SK-N-SH treated with all-trans-retinoic acid at 6 μM for 48 hours (cell line): ENCODE results near the gene FUT7.

Source experiments
- ATAC-seq: fragments of 200-7000 bp; cut with Tn5 transposase; 3 replicates; pipeline ENCODE4 v1.9.1; 2020; ENCODE audit warnings: mild to moderate bottlenecking, moderate library complexity
- BACH2 ChIP-seq: fragments of 250-450 bp; sonication (Bioruptor Pico); IDR thresholded peaks from 2 replicates; pipeline ENCODE4 v1.9.0; 2021; ENCODE audit warnings: mild to moderate bottlenecking, borderline replicate concordance
- CREB5 ChIP-seq: fragments of 250-450 bp; sonication (Bioruptor Pico); IDR thresholded peaks from 2 replicates; pipeline ENCODE4 v1.5.1; 2020; ENCODE audit warnings: low read depth, mild to moderate bottlenecking, moderate library complexity
- CSDC2 ChIP-seq: fragments of 250-450 bp; sonication (Bioruptor Pico); IDR thresholded peaks from 2 replicates; pipeline ENCODE4 v1.5.0; 2020; ENCODE audit warnings: mild to moderate bottlenecking, moderate library complexity
- CSRNP3 ChIP-seq: fragments of 250-450 bp; sonication (Bioruptor Pico); IDR thresholded peaks from 2 replicates; pipeline ENCODE4 v1.5.1; 2021; ENCODE audit warnings: mild to moderate bottlenecking, moderate library complexity
- ESRRG ChIP-seq: fragments of 250-450 bp; sonication (Bioruptor Pico); IDR thresholded peaks from 2 replicates; pipeline ENCODE4 v1.6.1; 2021; ENCODE audit warnings: mild to moderate bottlenecking
- GLIS3 ChIP-seq: fragments of 250-450 bp; sonication (Bioruptor Pico); IDR thresholded peaks from 2 replicates; pipeline ENCODE4 v1.5.0; 2020; ENCODE audit warnings: mild to moderate bottlenecking, moderate library complexity
- ISL1 ChIP-seq: fragments of 250-450 bp; sonication (Bioruptor Pico); IDR thresholded peaks from 2 replicates; pipeline ENCODE4 v2.1.2; 2022; ENCODE audit warnings: mild to moderate bottlenecking, moderate library complexity
- OSR1 ChIP-seq: fragments of 250-450 bp; sonication (Bioruptor Pico); IDR thresholded peaks from 2 replicates; pipeline ENCODE4 v1.8.0; 2022; ENCODE audit warnings: moderate library complexity, mild to moderate bottlenecking, inconsistent platforms
- PATZ1 ChIP-seq: fragments of 250-450 bp; sonication (Bioruptor Pico); IDR thresholded peaks from 2 replicates; pipeline ENCODE4 v1.8.0; 2020; ENCODE audit warnings: mild to moderate bottlenecking, moderate library complexity, borderline replicate concordance
- PPARA ChIP-seq: fragments of 250-450 bp; sonication (Bioruptor Pico); IDR thresholded peaks from 2 replicates; pipeline ENCODE4 v1.5.0; 2020; ENCODE audit warnings: mild to moderate bottlenecking, borderline replicate concordance
- SNAI2 ChIP-seq: fragments of 250-450 bp; sonication (Bioruptor Pico); IDR thresholded peaks from 2 replicates; pipeline ENCODE4 v1.5.0; 2020; ENCODE audit warnings: mild to moderate bottlenecking, moderate library complexity
- TCF4 ChIP-seq: fragments of 250-450 bp; sonication (Bioruptor Pico); IDR thresholded peaks from 2 replicates; pipeline ENCODE4 v1.8.0; 2021; ENCODE audit warnings: mild to moderate bottlenecking, moderate library complexity, borderline replicate concordance
- TOX ChIP-seq: fragments of 250-450 bp; sonication (Bioruptor Pico); IDR thresholded peaks from 2 replicates; pipeline ENCODE4 v1.8.0; 2021; ENCODE audit warnings: mild to moderate bottlenecking, moderate library complexity, borderline replicate concordance
- ZC3H10 ChIP-seq: fragments of 250-450 bp; sonication (Bioruptor Pico); IDR thresholded peaks from 2 replicates; pipeline ENCODE4 v1.5.1; 2021; ENCODE audit warnings: mild to moderate bottlenecking, moderate library complexity
- ZFP3 ChIP-seq: fragments of 250-450 bp; sonication (Bioruptor Pico); IDR thresholded peaks from 2 replicates; pipeline ENCODE4 v1.5.0; 2020; ENCODE audit warnings: mild to moderate bottlenecking, moderate library complexity
- ZFP30 ChIP-seq: fragments of 450-650 bp; formaldehyde crosslinking; IDR thresholded peaks from 2 replicates; pipeline ENCODE4 v1.5.0; 2022; ENCODE audit warnings: mild to moderate bottlenecking, moderate library complexity
- ZNF565 ChIP-seq: fragments of 450-650 bp; formaldehyde crosslinking; conservative IDR thresholded peaks from 2 replicates; pipeline ENCODE4 v1.5.0; 2020; ENCODE audit warnings: low read depth, mild to moderate bottlenecking, moderate library complexity
- ZNF70 ChIP-seq: fragments of 450-650 bp; formaldehyde crosslinking; IDR thresholded peaks from 2 replicates; pipeline ENCODE4 v1.5.0; 2020; ENCODE audit warnings: mild to moderate bottlenecking, moderate library complexity
- ZNF8 ChIP-seq: fragments of 450-650 bp; formaldehyde crosslinking; IDR thresholded peaks from 2 replicates; pipeline ENCODE4 v1.5.0; 2020; ENCODE audit warnings: mild to moderate bottlenecking, moderate library complexity
- TF ChIP-seq, protein P1 (sequence below): fragments of 250-450 bp; sonication (Bioruptor Pico); IDR thresholded peaks from 2 replicates; pipeline ENCODE4 v1.8.0; 2021; ENCODE audit warnings: low read depth, mild to moderate bottlenecking, moderate library complexity, borderline replicate concordance
- TF ChIP-seq, protein P2 (sequence below): fragments of 250-450 bp; sonication (Bioruptor Pico); IDR thresholded peaks from 2 replicates; pipeline ENCODE4 v1.5.0; 2020; ENCODE audit warnings: mild to moderate bottlenecking, moderate library complexity

The FUT7 gene

GRCh38 chr9:137052998-137053943 is 21.4 kb upstream of the FUT7 start:
- no peak for TF ChIP-seq PPARA (CRISPR knock-in tag)
- TF ChIP-seq TOX, result no peak
- TF ChIP-seq, protein P1, sequence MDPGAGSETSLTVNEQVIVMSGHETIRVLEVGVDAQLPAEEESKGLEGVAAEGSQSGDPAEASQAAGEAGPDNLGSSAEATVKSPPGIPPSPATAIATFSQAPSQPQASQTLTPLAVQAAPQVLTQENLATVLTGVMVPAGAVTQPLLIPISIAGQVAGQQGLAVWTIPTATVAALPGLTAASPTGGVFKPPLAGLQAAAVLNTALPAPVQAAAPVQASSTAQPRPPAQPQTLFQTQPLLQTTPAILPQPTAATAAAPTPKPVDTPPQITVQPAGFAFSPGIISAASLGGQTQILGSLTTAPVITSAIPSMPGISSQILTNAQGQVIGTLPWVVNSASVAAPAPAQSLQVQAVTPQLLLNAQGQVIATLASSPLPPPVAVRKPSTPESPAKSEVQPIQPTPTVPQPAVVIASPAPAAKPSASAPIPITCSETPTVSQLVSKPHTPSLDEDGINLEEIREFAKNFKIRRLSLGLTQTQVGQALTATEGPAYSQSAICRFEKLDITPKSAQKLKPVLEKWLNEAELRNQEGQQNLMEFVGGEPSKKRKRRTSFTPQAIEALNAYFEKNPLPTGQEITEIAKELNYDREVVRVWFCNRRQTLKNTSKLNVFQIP (CRISPR knock-in tag), result no peak
- TF ChIP-seq CSDC2 (CRISPR knock-in tag), result no peak
- no peak for TF ChIP-seq CREB5 (CRISPR knock-in tag)
- no peak for TF ChIP-seq ISL1 (CRISPR knock-in tag)
- TF ChIP-seq ESRRG (CRISPR knock-in tag), result no peak
- no peak for TF ChIP-seq ZNF565
- TF ChIP-seq BACH2 (CRISPR knock-in tag), result no peak
- TF ChIP-seq, protein P2, sequence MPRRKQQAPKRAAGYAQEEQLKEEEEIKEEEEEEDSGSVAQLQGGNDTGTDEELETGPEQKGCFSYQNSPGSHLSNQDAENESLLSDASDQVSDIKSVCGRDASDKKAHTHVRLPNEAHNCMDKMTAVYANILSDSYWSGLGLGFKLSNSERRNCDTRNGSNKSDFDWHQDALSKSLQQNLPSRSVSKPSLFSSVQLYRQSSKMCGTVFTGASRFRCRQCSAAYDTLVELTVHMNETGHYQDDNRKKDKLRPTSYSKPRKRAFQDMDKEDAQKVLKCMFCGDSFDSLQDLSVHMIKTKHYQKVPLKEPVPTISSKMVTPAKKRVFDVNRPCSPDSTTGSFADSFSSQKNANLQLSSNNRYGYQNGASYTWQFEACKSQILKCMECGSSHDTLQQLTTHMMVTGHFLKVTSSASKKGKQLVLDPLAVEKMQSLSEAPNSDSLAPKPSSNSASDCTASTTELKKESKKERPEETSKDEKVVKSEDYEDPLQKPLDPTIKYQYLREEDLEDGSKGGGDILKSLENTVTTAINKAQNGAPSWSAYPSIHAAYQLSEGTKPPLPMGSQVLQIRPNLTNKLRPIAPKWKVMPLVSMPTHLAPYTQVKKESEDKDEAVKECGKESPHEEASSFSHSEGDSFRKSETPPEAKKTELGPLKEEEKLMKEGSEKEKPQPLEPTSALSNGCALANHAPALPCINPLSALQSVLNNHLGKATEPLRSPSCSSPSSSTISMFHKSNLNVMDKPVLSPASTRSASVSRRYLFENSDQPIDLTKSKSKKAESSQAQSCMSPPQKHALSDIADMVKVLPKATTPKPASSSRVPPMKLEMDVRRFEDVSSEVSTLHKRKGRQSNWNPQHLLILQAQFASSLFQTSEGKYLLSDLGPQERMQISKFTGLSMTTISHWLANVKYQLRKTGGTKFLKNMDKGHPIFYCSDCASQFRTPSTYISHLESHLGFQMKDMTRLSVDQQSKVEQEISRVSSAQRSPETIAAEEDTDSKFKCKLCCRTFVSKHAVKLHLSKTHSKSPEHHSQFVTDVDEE (CRISPR knock-in tag), result no peak
- no peak for TF ChIP-seq CSRNP3 (CRISPR knock-in tag)
- TF ChIP-seq ZFP30 (CRISPR knock-in tag), result no peak
- TF ChIP-seq PATZ1 (CRISPR knock-in tag), result no peak
- no peak for TF ChIP-seq ZFP3 (CRISPR knock-in tag)
- no peak for TF ChIP-seq OSR1 (CRISPR knock-in tag)
- no peak for TF ChIP-seq ZNF70 (CRISPR knock-in tag)
- no peak for TF ChIP-seq ZC3H10 (CRISPR knock-in tag)
- ATAC-seq, result no peak

DNA sequence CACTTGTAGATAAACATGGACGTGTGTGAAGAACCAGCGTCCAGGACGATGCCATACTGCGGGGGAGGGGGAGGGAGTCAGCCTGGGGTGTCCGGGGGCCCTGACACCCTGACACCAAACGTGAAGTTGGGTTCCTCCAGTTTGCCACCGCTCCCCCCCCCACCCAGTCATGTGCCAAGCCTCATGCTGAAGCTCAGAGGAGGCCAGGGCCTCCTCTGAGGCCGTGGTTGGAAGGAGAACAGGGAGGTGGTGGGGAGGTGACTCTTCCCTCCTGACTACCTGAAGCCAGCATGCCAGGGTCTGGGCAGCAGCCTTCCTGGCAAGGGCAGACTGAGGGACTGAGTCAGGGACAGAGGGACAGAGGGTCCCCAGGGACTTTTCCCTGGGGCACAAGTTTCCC is 20.4 kb upstream of the FUT7 start:
- no peak for ATAC-seq
- TF ChIP-seq OSR1 (CRISPR knock-in tag), result no peak
- TF ChIP-seq GLIS3 (CRISPR knock-in tag), result no peak
- no peak for TF ChIP-seq PPARA (CRISPR knock-in tag)
- TF ChIP-seq ZNF8 (CRISPR knock-in tag), result no peak
- TF ChIP-seq TCF4 (CRISPR knock-in tag), result no peak
- no peak for TF ChIP-seq BACH2 (CRISPR knock-in tag)
- TF ChIP-seq CSRNP3 (CRISPR knock-in tag), result no peak
- TF ChIP-seq ZNF70 (CRISPR knock-in tag), result no peak
- TF ChIP-seq, protein P2 (CRISPR knock-in tag), result no peak
- TF ChIP-seq, protein P1 (CRISPR knock-in tag), result no peak
- TF ChIP-seq SNAI2, result no peak
- no peak for TF ChIP-seq ESRRG (CRISPR knock-in tag)
- no peak for TF ChIP-seq ZFP30 (CRISPR knock-in tag)
- TF ChIP-seq ZFP3 (CRISPR knock-in tag), result no peak
